Hepatocyte (in vitro differentiated cells): ENCODE data around the gene PLEKHA7.

Experiments
- EZH2 ChIP-seq: fragments of 200-600 bp; sonication (generic); IDR thresholded peaks from 2 replicates; pipeline ENCODE4 v1.6.1; 2016; ENCODE audit warnings: antibody characterized with exemption, mild to moderate bottlenecking, borderline replicate concordance
- EZH2phosphoT487 ChIP-seq: fragments of 200-600 bp; sonication (generic); IDR thresholded peaks from one replicate; pipeline ENCODE4 v1.6.1; 2018; ENCODE audit warnings: antibody characterized with exemption, mild to moderate bottlenecking, low read depth, moderate library complexity; ENCODE audit not compliant: unreplicated experiment, severe bottlenecking
- TF ChIP-seq, protein P1 (sequence below): fragments of 200-600 bp; sonication (generic); IDR thresholded peaks from 2 replicates; pipeline ENCODE4 v1.5.1; 2016; ENCODE audit warnings: antibody characterized with exemption, mild to moderate bottlenecking; ENCODE audit not compliant: poor library complexity

- TF ChIP-seq, protein P1, sequence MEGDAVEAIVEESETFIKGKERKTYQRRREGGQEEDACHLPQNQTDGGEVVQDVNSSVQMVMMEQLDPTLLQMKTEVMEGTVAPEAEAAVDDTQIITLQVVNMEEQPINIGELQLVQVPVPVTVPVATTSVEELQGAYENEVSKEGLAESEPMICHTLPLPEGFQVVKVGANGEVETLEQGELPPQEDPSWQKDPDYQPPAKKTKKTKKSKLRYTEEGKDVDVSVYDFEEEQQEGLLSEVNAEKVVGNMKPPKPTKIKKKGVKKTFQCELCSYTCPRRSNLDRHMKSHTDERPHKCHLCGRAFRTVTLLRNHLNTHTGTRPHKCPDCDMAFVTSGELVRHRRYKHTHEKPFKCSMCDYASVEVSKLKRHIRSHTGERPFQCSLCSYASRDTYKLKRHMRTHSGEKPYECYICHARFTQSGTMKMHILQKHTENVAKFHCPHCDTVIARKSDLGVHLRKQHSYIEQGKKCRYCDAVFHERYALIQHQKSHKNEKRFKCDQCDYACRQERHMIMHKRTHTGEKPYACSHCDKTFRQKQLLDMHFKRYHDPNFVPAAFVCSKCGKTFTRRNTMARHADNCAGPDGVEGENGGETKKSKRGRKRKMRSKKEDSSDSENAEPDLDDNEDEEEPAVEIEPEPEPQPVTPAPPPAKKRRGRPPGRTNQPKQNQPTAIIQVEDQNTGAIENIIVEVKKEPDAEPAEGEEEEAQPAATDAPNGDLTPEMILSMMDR = no peak
- no peak for TF ChIP-seq EZH2phosphoT487
- TF ChIP-seq EZH2 = no peak
Observed at GRCh38 chr11:16772141-16772512, 242.1 kb downstream of the PLEKHA7 start.
